ENCODE data around the gene TMEM167A. TPM values are rescaled to one million over a fixed set of nuclear protein-coding genes. Genes with fewer than 3 reads are reported as not detected.

The TMEM167A gene
- total RNA-seq, 1 experiment from 2014 or later: 139 TPM

- H3K4me1 Mint-ChIP-seq: no peaks in the 10 kb centered on the region
- no peak overlapping the region for H2BK15ac ChIP-seq (ENCODE audit: low read depth, low read length)
- H3K9me3 ChIP-seq (ENCODE audit: control insufficient read depth, low read depth, low read length): no peaks in the 10 kb centered on the region
- H3K36me3 Mint-ChIP-seq (ENCODE audit: insufficient read depth in 1 of 3, low read depth in 3 of 3): peaks cover 22 to 29% (median 24%) of the 10 kb centered on the region in 3 experiments
- H3K27ac ChIP-seq (ENCODE audit: insufficient read length, low read depth, low read length): no peak overlapping the region
- TF ChIP-seq, protein P1, sequence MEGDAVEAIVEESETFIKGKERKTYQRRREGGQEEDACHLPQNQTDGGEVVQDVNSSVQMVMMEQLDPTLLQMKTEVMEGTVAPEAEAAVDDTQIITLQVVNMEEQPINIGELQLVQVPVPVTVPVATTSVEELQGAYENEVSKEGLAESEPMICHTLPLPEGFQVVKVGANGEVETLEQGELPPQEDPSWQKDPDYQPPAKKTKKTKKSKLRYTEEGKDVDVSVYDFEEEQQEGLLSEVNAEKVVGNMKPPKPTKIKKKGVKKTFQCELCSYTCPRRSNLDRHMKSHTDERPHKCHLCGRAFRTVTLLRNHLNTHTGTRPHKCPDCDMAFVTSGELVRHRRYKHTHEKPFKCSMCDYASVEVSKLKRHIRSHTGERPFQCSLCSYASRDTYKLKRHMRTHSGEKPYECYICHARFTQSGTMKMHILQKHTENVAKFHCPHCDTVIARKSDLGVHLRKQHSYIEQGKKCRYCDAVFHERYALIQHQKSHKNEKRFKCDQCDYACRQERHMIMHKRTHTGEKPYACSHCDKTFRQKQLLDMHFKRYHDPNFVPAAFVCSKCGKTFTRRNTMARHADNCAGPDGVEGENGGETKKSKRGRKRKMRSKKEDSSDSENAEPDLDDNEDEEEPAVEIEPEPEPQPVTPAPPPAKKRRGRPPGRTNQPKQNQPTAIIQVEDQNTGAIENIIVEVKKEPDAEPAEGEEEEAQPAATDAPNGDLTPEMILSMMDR (conservative IDR thresholded peaks at IDR 0.05): no peak
- no peaks in the 10 kb centered on the region for H3K27me3 ChIP-seq (ENCODE audit: insufficient read depth, low read length)
- no peak overlapping the region for H3K14ac ChIP-seq (ENCODE audit: insufficient read depth, low read length)
- H4K8ac ChIP-seq (replicated peaks; ENCODE audit: insufficient read length, low read depth, low read length): no peak overlapping the region
- H3K79me2 ChIP-seq (ENCODE audit: insufficient read depth, low read length): no peaks in the 10 kb centered on the region
- no CpG with 5 or more reads among the region's 1 CpG for WGBS (ENCODE audit: extremely low coverage, insufficient read length, low lambda C conversion rate)
- no peak overlapping the region for H3K27ac Mint-ChIP-seq
- no peak overlapping the region for H4K5ac ChIP-seq (ENCODE audit: insufficient read length, low read depth, low read length)
- no peak overlapping the region for H2AFZ ChIP-seq (ENCODE audit: low read length)
- H3K9ac ChIP-seq (ENCODE audit: extremely low read depth, insufficient read length, low read length): no peak overlapping the region
- no peaks in the 10 kb centered on the region for H3K27me3 Mint-ChIP-seq (ENCODE audit: low read depth)
- H2BK120ac ChIP-seq (ENCODE audit: low read depth, low read length, poor library complexity, severe bottlenecking): no peak overlapping the region
- no peak overlapping the region for H3K56ac ChIP-seq (ENCODE audit: insufficient read length, low read depth, low read length)
- H3K23me2 ChIP-seq (ENCODE audit: insufficient read length, low read depth, low read length, poor library complexity, severe bottlenecking): no peaks in the 10 kb centered on the region
- no peak overlapping the region for H3K4me2 ChIP-seq (ENCODE audit: insufficient read depth, insufficient read length, low read length)
- no peak overlapping the region for H3T11ph ChIP-seq (ENCODE audit: low read length)
- H3K9me3 Mint-ChIP-seq: peaks cover 21 to 23% of the 10 kb centered on the region in 2 experiments
- no peak overlapping the region for H3K4ac ChIP-seq (ENCODE audit: low read depth, low read length)
- H3K79me1 ChIP-seq (ENCODE audit: insufficient read depth, low read depth, low read length, poor library complexity, severe bottlenecking): no peaks in the 10 kb centered on the region
- no peak overlapping the region for H2AK5ac ChIP-seq (ENCODE audit: insufficient read length, low read length)
- H3K4me3 Mint-ChIP-seq: no peak overlapping the region
- H4K20me1 ChIP-seq (ENCODE audit: control insufficient read depth, insufficient read depth, insufficient read length): no peaks in the 10 kb centered on the region
- no peak overlapping the region for H3K18ac ChIP-seq (ENCODE audit: insufficient read length, low read depth, low read length)
- DNase-seq: no peak
- no peak overlapping the region for H2BK12ac ChIP-seq (ENCODE audit: insufficient read length, low read depth, low read length)
- H3K23ac ChIP-seq (ENCODE audit: insufficient read length, low read depth, low read length): no peak overlapping the region
- H3K4me1 ChIP-seq (ENCODE audit: insufficient read depth, low read length): no peaks in the 10 kb centered on the region
- H4K91ac ChIP-seq (ENCODE audit: insufficient read length, low read depth, low read length): no peak overlapping the region
- H2BK5ac ChIP-seq (ENCODE audit: insufficient read length, low read length): no peak overlapping the region
- no peak overlapping the region for H2BK20ac ChIP-seq (ENCODE audit: low read depth, low read length, poor library complexity, severe bottlenecking)
Measured at GRCh38 chr5:83109380-83109779, 32.2 kb upstream of the TMEM167A start.
